Measurements from ENCODE around the gene DOHH. TPM values are rescaled to one million over a fixed set of nuclear protein-coding genes. Genes with fewer than 3 reads are reported as not detected.

Gene DOHH
- total and polyA plus RNA-seq, 2 donors (not counting 3 experiments of a cell fraction or from before 2014, with no cell fraction given): 8.7 to 15.2 TPM

DNA sequence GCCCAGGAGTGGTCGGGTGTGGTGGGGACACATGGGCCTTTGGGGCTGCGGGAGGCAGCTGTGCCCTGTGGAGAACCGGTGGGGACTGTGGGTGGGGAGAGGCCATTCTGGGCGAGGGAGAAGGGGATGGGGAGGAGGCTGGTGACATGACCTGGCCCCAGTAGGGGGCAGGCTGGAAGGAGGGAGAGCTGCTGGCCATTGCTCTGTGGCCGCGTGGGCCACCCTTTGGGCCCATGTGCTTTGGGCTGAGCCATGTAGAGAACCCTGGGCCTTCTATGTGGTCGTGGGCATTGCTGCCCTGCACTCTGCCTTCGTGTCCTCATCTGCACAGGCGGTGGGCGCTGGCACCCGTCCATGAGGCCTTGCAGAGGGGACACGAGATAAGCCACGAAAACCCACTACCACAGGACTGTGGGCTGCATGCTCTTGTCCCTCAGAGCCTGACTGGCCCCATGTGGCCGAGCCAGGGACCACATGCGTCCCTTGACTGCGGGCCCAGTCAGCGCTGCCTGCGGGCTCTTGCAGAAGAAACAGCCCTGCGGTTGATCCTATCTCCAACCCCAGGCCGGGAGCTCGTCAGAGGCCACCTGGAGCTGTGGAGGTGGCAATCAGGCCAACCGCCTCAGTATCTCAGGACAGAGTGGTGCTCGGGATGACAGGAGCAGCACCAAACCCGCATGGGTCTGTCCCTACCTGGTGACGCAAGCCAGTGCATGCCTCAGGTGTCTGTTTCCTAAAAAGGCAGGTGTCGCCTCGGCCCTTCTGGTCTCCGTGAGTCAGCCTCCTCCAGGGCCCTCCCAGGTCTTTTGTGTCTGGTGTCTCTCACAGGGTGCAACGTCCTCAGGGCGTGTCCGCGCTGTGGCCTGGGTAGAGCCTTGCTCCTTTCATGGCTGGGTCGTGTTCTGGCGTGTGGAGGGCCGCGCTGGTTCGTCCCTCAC, 20.0 kb upstream of the DOHH start:
- peaks cover 59% of the 10 kb centered on the region for H3K79me2 ChIP-seq (ENCODE audit: control insufficient read depth, insufficient read depth, low read length)
- intact Hi-C loops (cut with micrococcal nuclease) (no loop called here), dilution Hi-C loops (cut with MboI; ENCODE audit: extremely low pct_ligation_motif_present, low sequenced_read_pairs) (no loop called here)
- ChIA-PET CTCF (no interaction called here), POLR2A (no interaction called here)
- no peak overlapping the region for H2AFZ ChIP-seq (ENCODE audit: low read depth, low read length)
- no peaks in the 10 kb centered on the region for H3K9me1 ChIP-seq (replicated peaks; ENCODE audit: control insufficient read depth, extremely low read depth, insufficient read depth, low read length)
- DNase-seq (ENCODE audit: low read depth, low spot score) (no peak), FAIRE-seq (no peak)
- no peak overlapping the region for H3K4me3 ChIP-seq (replicated peaks in 1 of 3; ENCODE audit: insufficient read depth in 1 of 3, low read depth in 1 of 3, low read length in 3 of 3)
- peaks cover 0 to 38% of the 10 kb centered on the region in 2 experiments for H3K36me3 ChIP-seq (ENCODE audit: control insufficient read depth in 2 of 2, extremely low read depth in 1 of 2, insufficient read depth in 2 of 2, low read length in 2 of 2)
- BruUV-seq (replicated peaks): no TSS peak
- no peaks in the 10 kb centered on the region for H3K4me1 ChIP-seq (ENCODE audit: control insufficient read depth, extremely low read depth, insufficient read depth, low read length)
- H3K9ac ChIP-seq (replicated peaks; ENCODE audit: extremely low read depth, insufficient read depth, low read length): no peak overlapping the region
- no peaks in the 10 kb centered on the region for H3K9me3 ChIP-seq (replicated peaks; ENCODE audit: control insufficient read depth, insufficient read depth, low read length)
- H3K4me2 ChIP-seq (ENCODE audit: insufficient read depth, low read length): no peak overlapping the region
- H4K20me1 ChIP-seq (replicated peaks; ENCODE audit: control insufficient read depth, extremely low read depth, insufficient read depth, low read length): no peaks in the 10 kb centered on the region
- H3K27ac ChIP-seq (ENCODE audit: insufficient read depth, low read depth, low read length): no peak overlapping the region
- TF ChIP-seq MYC (IDR thresholded peaks at IDR 0.05; ENCODE audit: low read depth, low read length) (no peak), POLR2A (IDR thresholded peaks at IDR 0.05; ENCODE audit: low read depth, low read length) (no peak), POLR2AphosphoS5 (IDR thresholded peaks at IDR 0.05; ENCODE audit: insufficient read depth, low read depth, low read length) (no peak)
- TF ChIP-seq, protein P1, sequence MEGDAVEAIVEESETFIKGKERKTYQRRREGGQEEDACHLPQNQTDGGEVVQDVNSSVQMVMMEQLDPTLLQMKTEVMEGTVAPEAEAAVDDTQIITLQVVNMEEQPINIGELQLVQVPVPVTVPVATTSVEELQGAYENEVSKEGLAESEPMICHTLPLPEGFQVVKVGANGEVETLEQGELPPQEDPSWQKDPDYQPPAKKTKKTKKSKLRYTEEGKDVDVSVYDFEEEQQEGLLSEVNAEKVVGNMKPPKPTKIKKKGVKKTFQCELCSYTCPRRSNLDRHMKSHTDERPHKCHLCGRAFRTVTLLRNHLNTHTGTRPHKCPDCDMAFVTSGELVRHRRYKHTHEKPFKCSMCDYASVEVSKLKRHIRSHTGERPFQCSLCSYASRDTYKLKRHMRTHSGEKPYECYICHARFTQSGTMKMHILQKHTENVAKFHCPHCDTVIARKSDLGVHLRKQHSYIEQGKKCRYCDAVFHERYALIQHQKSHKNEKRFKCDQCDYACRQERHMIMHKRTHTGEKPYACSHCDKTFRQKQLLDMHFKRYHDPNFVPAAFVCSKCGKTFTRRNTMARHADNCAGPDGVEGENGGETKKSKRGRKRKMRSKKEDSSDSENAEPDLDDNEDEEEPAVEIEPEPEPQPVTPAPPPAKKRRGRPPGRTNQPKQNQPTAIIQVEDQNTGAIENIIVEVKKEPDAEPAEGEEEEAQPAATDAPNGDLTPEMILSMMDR (IDR thresholded peaks at IDR 0.05; ENCODE audit: extremely low read depth in 1 of 2, insufficient read depth in 1 of 2, low read depth in 1 of 2, low read length in 2 of 2): no peak
- TF ChIP-seq, protein P2, sequence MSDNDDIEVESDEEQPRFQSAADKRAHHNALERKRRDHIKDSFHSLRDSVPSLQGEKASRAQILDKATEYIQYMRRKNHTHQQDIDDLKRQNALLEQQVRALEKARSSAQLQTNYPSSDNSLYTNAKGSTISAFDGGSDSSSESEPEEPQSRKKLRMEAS (IDR thresholded peaks at IDR 0.05; ENCODE audit: insufficient read depth, insufficient read length): no peak
- no peaks in the 10 kb centered on the region for H3K27me3 ChIP-seq (ENCODE audit: control insufficient read depth in 2 of 2, insufficient read depth in 2 of 2, low read length in 2 of 2)

All from endothelial cell of umbilical vein (primary cell).